Measurements from ENCODE around the gene SMAD5.

The SMAD5 gene

DNA sequence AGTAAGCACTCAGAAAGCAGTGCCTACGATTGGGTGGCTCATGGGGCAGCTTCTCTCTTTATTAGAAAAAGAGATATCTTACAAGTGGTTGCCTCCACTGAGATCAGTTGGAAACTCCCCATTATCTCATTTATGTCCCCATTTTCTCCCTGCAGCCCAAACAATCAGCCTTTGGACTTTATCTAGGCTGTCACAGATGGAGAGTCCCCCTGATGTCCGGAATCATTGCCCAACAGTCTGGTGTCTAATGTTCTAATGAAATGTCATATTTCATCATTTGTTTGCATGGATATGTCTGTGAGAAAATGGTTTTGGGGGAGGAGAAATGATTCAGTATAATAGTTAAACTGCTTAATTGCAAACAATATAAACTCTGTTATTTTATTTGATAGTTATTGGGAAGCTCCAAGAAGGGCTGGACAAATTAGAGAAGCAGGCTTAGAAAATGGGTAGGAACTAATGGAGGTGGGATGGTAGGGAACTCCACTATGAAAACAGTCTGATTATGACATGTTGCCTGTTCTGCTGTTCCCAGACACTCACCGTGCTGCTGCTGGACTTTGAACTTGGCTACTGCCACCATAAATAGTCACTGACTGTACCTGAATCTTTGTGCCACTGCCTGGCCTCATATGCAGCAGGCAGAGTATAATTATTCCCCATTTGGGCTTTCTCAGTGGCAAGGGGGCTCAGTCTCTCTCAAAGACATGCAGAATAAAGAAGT lies 38.3 kb upstream of the SMAD5 start:
- H2AFZ ChIP-seq (ENCODE audit: low read length), result no peak overlapping the region
- H3K9me3 ChIP-seq (ENCODE audit: low read length), result no peaks in the 10 kb centered on the region
- TF ChIP-seq, protein P1, sequence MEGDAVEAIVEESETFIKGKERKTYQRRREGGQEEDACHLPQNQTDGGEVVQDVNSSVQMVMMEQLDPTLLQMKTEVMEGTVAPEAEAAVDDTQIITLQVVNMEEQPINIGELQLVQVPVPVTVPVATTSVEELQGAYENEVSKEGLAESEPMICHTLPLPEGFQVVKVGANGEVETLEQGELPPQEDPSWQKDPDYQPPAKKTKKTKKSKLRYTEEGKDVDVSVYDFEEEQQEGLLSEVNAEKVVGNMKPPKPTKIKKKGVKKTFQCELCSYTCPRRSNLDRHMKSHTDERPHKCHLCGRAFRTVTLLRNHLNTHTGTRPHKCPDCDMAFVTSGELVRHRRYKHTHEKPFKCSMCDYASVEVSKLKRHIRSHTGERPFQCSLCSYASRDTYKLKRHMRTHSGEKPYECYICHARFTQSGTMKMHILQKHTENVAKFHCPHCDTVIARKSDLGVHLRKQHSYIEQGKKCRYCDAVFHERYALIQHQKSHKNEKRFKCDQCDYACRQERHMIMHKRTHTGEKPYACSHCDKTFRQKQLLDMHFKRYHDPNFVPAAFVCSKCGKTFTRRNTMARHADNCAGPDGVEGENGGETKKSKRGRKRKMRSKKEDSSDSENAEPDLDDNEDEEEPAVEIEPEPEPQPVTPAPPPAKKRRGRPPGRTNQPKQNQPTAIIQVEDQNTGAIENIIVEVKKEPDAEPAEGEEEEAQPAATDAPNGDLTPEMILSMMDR (IDR thresholded peaks at IDR 0.05; ENCODE audit: low read length), result no peak
- no peak for TF ChIP-seq EZH2 (IDR thresholded peaks at IDR 0.05; ENCODE audit: borderline replicate concordance, low read length)
- H3K9ac ChIP-seq (ENCODE audit: low read length), result no peak overlapping the region
- H3K36me3 ChIP-seq (ENCODE audit: insufficient read depth, low read length), result no peaks in the 10 kb centered on the region
- no peaks in the 10 kb centered on the region for H3F3A ChIP-seq (ENCODE audit: insufficient read depth, low read length)
- H3K27ac ChIP-seq (ENCODE audit: low read depth, low read length, poor library complexity, severe bottlenecking), result no peak overlapping the region
- no peaks in the 10 kb centered on the region for H4K20me1 ChIP-seq (ENCODE audit: insufficient read depth, low read length)
- H3K4me3 ChIP-seq (ENCODE audit: low read depth, low read length, poor library complexity, severe bottlenecking), result no peak overlapping the region
- H3K79me2 ChIP-seq (ENCODE audit: insufficient read depth, low read length), result no peaks in the 10 kb centered on the region
- no peak overlapping the region for H3K4me2 ChIP-seq (ENCODE audit: low read length)
- no peaks in the 10 kb centered on the region for H3K27me3 ChIP-seq (ENCODE audit: insufficient read depth, low read length)
- no peaks in the 10 kb centered on the region for H3K4me1 ChIP-seq (ENCODE audit: insufficient read depth, low read length, severe bottlenecking)
- H3K9me2 ChIP-seq (ENCODE audit: low read depth, low read length), result no peaks in the 10 kb centered on the region

DNA sequence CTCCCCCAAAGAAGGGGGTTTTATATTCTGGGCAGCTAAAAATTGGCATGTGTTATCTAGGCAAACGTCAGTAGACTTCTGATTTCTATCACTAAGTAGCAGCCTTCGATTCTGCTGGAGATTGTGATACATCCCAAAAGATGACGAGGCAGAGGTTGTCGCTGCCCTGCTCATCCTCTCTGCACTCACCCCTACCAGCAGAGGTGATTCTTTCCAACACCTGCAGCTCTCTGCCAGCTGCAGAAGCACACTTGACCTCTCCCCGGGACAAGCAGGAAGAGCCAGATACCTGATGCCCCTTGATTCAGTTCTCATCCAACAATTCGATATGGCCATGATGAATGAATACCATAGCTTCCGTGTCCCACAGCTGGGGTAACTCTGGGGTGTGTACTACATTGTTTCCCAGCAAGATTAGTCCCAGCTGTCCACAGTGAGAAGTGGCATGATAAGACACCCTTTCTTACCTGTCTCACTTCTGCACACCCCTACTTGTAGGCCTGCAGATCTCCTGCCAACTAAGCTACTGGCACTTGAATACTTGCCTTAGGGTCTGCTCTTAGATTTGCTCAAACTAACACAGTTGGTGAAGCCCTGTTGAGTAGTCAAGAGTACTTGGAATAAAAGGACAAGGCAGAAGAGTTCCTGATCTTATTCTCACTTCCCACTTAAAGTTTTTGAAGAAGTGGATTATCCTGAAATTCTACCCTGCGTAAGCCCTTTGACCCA lies 37.6 kb upstream of the SMAD5 start:
- Histone ChIP-seq H3F3A (ENCODE audit: insufficient read depth, low read length) (no peaks in the 10 kb centered on the region), H3K9me3 (ENCODE audit: low read length) (no peaks in the 10 kb centered on the region), H3K4me1 (ENCODE audit: insufficient read depth, low read length, severe bottlenecking) (no peaks in the 10 kb centered on the region), H4K20me1 (ENCODE audit: insufficient read depth, low read length) (no peaks in the 10 kb centered on the region), H3K4me2 (ENCODE audit: low read length) (no peak overlapping the region), H3K4me3 (ENCODE audit: low read depth, low read length, poor library complexity, severe bottlenecking) (no peak overlapping the region), H3K36me3 (ENCODE audit: insufficient read depth, low read length) (no peaks in the 10 kb centered on the region), H2AFZ (ENCODE audit: low read length) (no peak overlapping the region), H3K9ac (ENCODE audit: low read length) (no peak overlapping the region), H3K27ac (ENCODE audit: low read depth, low read length, poor library complexity, severe bottlenecking) (no peak overlapping the region), H3K9me2 (ENCODE audit: low read depth, low read length) (no peaks in the 10 kb centered on the region), H3K27me3 (ENCODE audit: insufficient read depth, low read length) (no peaks in the 10 kb centered on the region), H3K79me2 (ENCODE audit: insufficient read depth, low read length) (no peaks in the 10 kb centered on the region)
- TF ChIP-seq, protein P1 (IDR thresholded peaks at IDR 0.05; ENCODE audit: low read length), result no peak
- no peak for TF ChIP-seq EZH2 (IDR thresholded peaks at IDR 0.05; ENCODE audit: borderline replicate concordance, low read length)

DNA sequence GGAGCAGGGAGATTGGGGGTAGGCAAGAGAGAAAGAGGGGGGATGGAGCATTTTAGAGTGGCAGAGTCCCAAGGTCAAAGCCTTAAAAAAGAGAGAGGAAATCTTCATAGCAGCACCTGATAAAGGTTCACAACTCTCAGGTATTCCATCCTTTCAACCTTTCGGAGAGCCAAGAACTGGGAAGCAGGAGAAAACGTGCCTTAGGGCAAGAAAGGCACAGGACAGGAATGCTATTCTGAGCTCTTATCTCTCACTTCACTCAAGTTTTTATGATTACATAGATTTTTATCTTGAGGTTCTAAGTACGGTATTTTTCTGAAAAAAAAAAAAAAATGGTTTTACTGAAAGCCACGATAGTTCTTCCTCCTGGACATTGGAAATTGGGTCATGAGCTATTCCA lies 34.5 kb upstream of the SMAD5 start:
- Histone ChIP-seq H3K4me1 (ENCODE audit: insufficient read depth, low read length, severe bottlenecking) (no peaks in the 10 kb centered on the region), H2AFZ (ENCODE audit: low read length) (no peak overlapping the region)

More for the DNA sequence above, 34.5 kb upstream of the SMAD5 start:
- Histone ChIP-seq H3K9me3 (ENCODE audit: low read length) (no peaks in the 10 kb centered on the region), H3K79me2 (ENCODE audit: insufficient read depth, low read length) (no peaks in the 10 kb centered on the region), H3K9ac (ENCODE audit: low read length) (no peak overlapping the region), H3K4me2 (ENCODE audit: low read length) (no peak overlapping the region), H3F3A (ENCODE audit: insufficient read depth, low read length) (no peaks in the 10 kb centered on the region), H3K9me2 (ENCODE audit: low read depth, low read length) (no peaks in the 10 kb centered on the region), H3K36me3 (ENCODE audit: insufficient read depth, low read length) (no peaks in the 10 kb centered on the region), H3K4me3 (ENCODE audit: low read depth, low read length, poor library complexity, severe bottlenecking) (no peak overlapping the region), H4K20me1 (ENCODE audit: insufficient read depth, low read length) (no peaks in the 10 kb centered on the region), H3K27me3 (ENCODE audit: insufficient read depth, low read length) (no peaks in the 10 kb centered on the region), H3K27ac (ENCODE audit: low read depth, low read length, poor library complexity, severe bottlenecking) (no peak overlapping the region)
- TF ChIP-seq EZH2 (IDR thresholded peaks at IDR 0.05; ENCODE audit: borderline replicate concordance, low read length), result no peak
- TF ChIP-seq, protein P1 (IDR thresholded peaks at IDR 0.05; ENCODE audit: low read length), result no peak
